ENCODE results near the gene USP22.

USP22 gene

GRCh38 chr17:21035406-21035805, 7.4 kb downstream of the USP22 start:
- H3K4me1 ChIP-seq (ENCODE audit: low read length) = peaks cover 50% of the 10 kb centered on the region
- DNase-seq = no peak
- no peaks in the 10 kb centered on the region for H3K27me3 ChIP-seq (replicated peaks; ENCODE audit: insufficient read depth, low read length)
- TF ChIP-seq EZH2phosphoT487 (IDR thresholded peaks at IDR 0.05; ENCODE audit: low read length) = no peak
- H3F3A ChIP-seq (ENCODE audit: insufficient read depth, low read length) = peaks cover 29% of the 10 kb centered on the region
- H3K9me3 ChIP-seq (replicated peaks; ENCODE audit: insufficient read depth, low read length) = no peaks in the 10 kb centered on the region
- H3K9me2 ChIP-seq (replicated peaks; ENCODE audit: insufficient read depth, low read length) = no peaks in the 10 kb centered on the region
- H2AFZ ChIP-seq (ENCODE audit: low read length) = no peak overlapping the region
- peak overlapping the region; percentile 90 for H3K4me2 ChIP-seq (ENCODE audit: low read depth, low read length)
- H3K27ac ChIP-seq (ENCODE audit: low read length) = peak overlapping the region; percentile 93
- no peaks in the 10 kb centered on the region for H3K36me3 ChIP-seq (replicated peaks; ENCODE audit: insufficient read depth, low read length)
- H4K20me1 ChIP-seq (ENCODE audit: insufficient read depth, low read length) = peaks cover 41% of the 10 kb centered on the region
- peak overlapping the region; percentile 38 for H3K4me3 ChIP-seq (ENCODE audit: low read length)
- H3K79me2 ChIP-seq (ENCODE audit: low read length) = peaks cover 99% of the 10 kb centered on the region
- H3K9ac ChIP-seq (ENCODE audit: low read length) = peak overlapping the region; percentile 62

GRCh38 chr17:21034340-21035235, 8.2 kb downstream of the USP22 start:
- peak overlapping the region; percentile 67 for H3K9ac ChIP-seq (ENCODE audit: low read length)
- no peaks in the 10 kb centered on the region for H3K36me3 ChIP-seq (replicated peaks; ENCODE audit: insufficient read depth, low read length)
- peaks cover 29% of the 10 kb centered on the region for H3F3A ChIP-seq (ENCODE audit: insufficient read depth, low read length)
- peak overlapping the region; percentile 93 for H3K27ac ChIP-seq (ENCODE audit: low read length)
- H3K27me3 ChIP-seq (replicated peaks; ENCODE audit: insufficient read depth, low read length) = no peaks in the 10 kb centered on the region
- peaks cover 99% of the 10 kb centered on the region for H3K79me2 ChIP-seq (ENCODE audit: low read length)
- H3K4me2 ChIP-seq (ENCODE audit: low read depth, low read length) = peak overlapping the region; percentile 90
- H4K20me1 ChIP-seq (ENCODE audit: insufficient read depth, low read length) = peaks cover 42% of the 10 kb centered on the region
- H3K9me2 ChIP-seq (replicated peaks; ENCODE audit: insufficient read depth, low read length) = no peaks in the 10 kb centered on the region
- no peak overlapping the region for H2AFZ ChIP-seq (ENCODE audit: low read length)
- DNase-seq = peak; percentile 85
- peak overlapping the region; percentile 38 for H3K4me3 ChIP-seq (ENCODE audit: low read length)
- TF ChIP-seq EZH2 (optimal IDR thresholded peaks at IDR 0.05; ENCODE audit: low read depth, low read length) (no peak), EZH2phosphoT487 (IDR thresholded peaks at IDR 0.05; ENCODE audit: low read length) (no peak)
- H3K9me3 ChIP-seq (replicated peaks; ENCODE audit: insufficient read depth, low read length) = no peaks in the 10 kb centered on the region
- H3K4me1 ChIP-seq (ENCODE audit: low read length) = peaks cover 44% of the 10 kb centered on the region

- Histone ChIP-seq H3K27ac (ENCODE audit: low read length) (peak overlapping the region; percentile 93; the same call in 1 of the 2 replicates), H2AFZ (ENCODE audit: low read length) (no peak overlapping the region), H4K20me1 (ENCODE audit: insufficient read depth, low read length) (peaks cover 51% of the 10 kb centered on the region), H3F3A (ENCODE audit: insufficient read depth, low read length) (peaks cover 29% of the 10 kb centered on the region), H3K9me2 (replicated peaks; ENCODE audit: insufficient read depth, low read length) (no peaks in the 10 kb centered on the region), H3K27me3 (replicated peaks; ENCODE audit: insufficient read depth, low read length) (no peaks in the 10 kb centered on the region), H3K4me2 (ENCODE audit: low read depth, low read length) (no peak overlapping the region), H3K4me1 (ENCODE audit: low read length) (peaks cover 41% of the 10 kb centered on the region), H3K9ac (ENCODE audit: low read length) (no peak overlapping the region), H3K79me2 (ENCODE audit: low read length) (peaks cover 99% of the 10 kb centered on the region), H3K9me3 (replicated peaks; ENCODE audit: insufficient read depth, low read length) (no peaks in the 10 kb centered on the region), H3K4me3 (ENCODE audit: low read length) (no peak overlapping the region), H3K36me3 (replicated peaks; ENCODE audit: insufficient read depth, low read length) (no peaks in the 10 kb centered on the region; the same call in 1 of the 2 replicates)
- DNase-seq = no peak
- TF ChIP-seq, protein P1, sequence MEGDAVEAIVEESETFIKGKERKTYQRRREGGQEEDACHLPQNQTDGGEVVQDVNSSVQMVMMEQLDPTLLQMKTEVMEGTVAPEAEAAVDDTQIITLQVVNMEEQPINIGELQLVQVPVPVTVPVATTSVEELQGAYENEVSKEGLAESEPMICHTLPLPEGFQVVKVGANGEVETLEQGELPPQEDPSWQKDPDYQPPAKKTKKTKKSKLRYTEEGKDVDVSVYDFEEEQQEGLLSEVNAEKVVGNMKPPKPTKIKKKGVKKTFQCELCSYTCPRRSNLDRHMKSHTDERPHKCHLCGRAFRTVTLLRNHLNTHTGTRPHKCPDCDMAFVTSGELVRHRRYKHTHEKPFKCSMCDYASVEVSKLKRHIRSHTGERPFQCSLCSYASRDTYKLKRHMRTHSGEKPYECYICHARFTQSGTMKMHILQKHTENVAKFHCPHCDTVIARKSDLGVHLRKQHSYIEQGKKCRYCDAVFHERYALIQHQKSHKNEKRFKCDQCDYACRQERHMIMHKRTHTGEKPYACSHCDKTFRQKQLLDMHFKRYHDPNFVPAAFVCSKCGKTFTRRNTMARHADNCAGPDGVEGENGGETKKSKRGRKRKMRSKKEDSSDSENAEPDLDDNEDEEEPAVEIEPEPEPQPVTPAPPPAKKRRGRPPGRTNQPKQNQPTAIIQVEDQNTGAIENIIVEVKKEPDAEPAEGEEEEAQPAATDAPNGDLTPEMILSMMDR (IDR thresholded peaks at IDR 0.05; ENCODE audit: low read length) = no peak
- no peak for TF ChIP-seq EZH2phosphoT487 (IDR thresholded peaks at IDR 0.05; ENCODE audit: low read length)
- no peak for TF ChIP-seq EZH2 (optimal IDR thresholded peaks at IDR 0.05; ENCODE audit: low read depth, low read length)
Measured at GRCh38 chr17:21033350-21033749, 9.5 kb downstream of the USP22 start.

DNA sequence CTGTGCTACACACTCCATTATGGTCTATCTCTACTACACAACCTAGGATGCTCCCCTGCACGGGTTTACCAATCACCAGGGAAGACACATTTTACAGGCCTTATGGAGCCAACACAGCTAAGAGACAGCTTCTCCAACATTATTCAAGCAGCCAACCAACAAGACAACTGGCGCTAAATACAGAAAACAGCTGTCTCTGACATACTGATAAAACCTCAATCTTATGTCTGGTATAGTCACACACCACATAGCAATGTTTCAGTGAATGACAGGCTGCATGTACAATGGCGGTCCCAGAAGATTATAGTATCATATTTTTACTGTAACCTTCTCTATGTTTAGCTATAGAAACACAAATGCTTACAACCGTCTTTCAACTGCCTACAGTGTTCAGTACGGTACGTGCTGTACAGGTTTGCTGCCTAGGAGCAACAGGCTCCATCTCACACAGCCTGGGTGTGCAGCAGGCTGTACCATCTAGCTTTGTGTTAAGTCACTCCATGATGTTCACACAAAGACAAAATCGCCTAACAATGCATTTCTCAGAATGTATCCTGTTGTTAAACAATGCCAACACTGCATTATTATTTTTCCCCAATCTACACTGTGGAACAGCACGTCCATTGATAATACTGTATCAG, 10.9 kb downstream of the USP22 start:
- Histone ChIP-seq H3K27ac (ENCODE audit: low read length) (no peak overlapping the region), H3K4me3 (ENCODE audit: low read length) (no peak overlapping the region), H3K36me3 (replicated peaks; ENCODE audit: insufficient read depth, low read length) (peaks cover 4% of the 10 kb centered on the region), H3K79me2 (ENCODE audit: low read length) (peaks cover 99% of the 10 kb centered on the region), H3K4me1 (ENCODE audit: low read length) (peaks cover 31% of the 10 kb centered on the region), H3K4me2 (ENCODE audit: low read depth, low read length) (no peak overlapping the region), H2AFZ (ENCODE audit: low read length) (no peak overlapping the region), H4K20me1 (ENCODE audit: insufficient read depth, low read length) (peaks cover 53% of the 10 kb centered on the region), H3K9ac (ENCODE audit: low read length) (no peak overlapping the region), H3K27me3 (replicated peaks; ENCODE audit: insufficient read depth, low read length) (no peaks in the 10 kb centered on the region), H3F3A (ENCODE audit: insufficient read depth, low read length) (peaks cover 27% of the 10 kb centered on the region), H3K9me2 (replicated peaks; ENCODE audit: insufficient read depth, low read length) (no peaks in the 10 kb centered on the region), H3K9me3 (replicated peaks; ENCODE audit: insufficient read depth, low read length) (no peaks in the 10 kb centered on the region)
- TF ChIP-seq, protein P1 (IDR thresholded peaks at IDR 0.05; ENCODE audit: low read length) = no peak
- TF ChIP-seq EZH2 (optimal IDR thresholded peaks at IDR 0.05; ENCODE audit: low read depth, low read length) (no peak), EZH2phosphoT487 (IDR thresholded peaks at IDR 0.05; ENCODE audit: low read length) (no peak)
- DNase-seq = no peak
